ENCODE data around the gene SERPINA9.

DNA sequence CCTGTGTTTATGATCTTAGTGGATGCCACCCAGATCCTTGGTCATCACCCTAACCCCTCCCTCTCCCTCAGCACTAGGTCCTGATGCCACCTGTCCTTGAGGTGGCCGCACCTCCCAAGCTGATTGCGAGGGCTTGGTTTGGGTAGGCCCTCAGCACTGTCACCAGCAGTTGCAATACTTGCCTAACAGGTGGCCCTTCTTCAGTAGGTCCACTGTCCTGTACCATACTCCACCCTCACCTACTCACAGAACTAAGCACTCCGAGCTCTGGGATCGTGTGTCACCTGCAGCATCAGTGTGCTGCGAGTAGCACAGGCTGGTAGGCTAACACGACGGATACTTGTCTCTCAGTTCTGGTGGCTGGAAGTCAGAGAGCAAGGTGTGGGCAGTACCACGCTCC, 47.3 kb upstream of the SERPINA9 start:
- TF ChIP-seq, protein P1, sequence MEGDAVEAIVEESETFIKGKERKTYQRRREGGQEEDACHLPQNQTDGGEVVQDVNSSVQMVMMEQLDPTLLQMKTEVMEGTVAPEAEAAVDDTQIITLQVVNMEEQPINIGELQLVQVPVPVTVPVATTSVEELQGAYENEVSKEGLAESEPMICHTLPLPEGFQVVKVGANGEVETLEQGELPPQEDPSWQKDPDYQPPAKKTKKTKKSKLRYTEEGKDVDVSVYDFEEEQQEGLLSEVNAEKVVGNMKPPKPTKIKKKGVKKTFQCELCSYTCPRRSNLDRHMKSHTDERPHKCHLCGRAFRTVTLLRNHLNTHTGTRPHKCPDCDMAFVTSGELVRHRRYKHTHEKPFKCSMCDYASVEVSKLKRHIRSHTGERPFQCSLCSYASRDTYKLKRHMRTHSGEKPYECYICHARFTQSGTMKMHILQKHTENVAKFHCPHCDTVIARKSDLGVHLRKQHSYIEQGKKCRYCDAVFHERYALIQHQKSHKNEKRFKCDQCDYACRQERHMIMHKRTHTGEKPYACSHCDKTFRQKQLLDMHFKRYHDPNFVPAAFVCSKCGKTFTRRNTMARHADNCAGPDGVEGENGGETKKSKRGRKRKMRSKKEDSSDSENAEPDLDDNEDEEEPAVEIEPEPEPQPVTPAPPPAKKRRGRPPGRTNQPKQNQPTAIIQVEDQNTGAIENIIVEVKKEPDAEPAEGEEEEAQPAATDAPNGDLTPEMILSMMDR (IDR thresholded peaks at IDR 0.05), result no peak
- TF ChIP-seq POLR2A (IDR thresholded peaks at IDR 0.05; ENCODE audit: low read length), result no peak

Data from A549 (cell line).